Stomach (tissue), 4 donors: ENCODE data around the gene UNC45B.

Experiments used
- CTCF ChIP-seq, 7 experiments: fragments of 450-650 bp in 4 of 7; fragments of 200-600 bp in 3 of 7; sonication (generic) in 3 of 7; IDR thresholded peaks; one replicate each; pipeline ENCODE4 v1.5.1; 2016 to 2019; ENCODE audit warnings: antibody characterized with exemption in 7 of 7, control low read depth in 2 of 7, mild to moderate bottlenecking in 1 of 7
- EP300 ChIP-seq: sonication (generic); formaldehyde crosslinking; IDR thresholded peaks from one replicate; pipeline ENCODE4 v1.6.1; 2017; ENCODE audit warnings: antibody characterized with exemption
- POLR2A ChIP-seq, 4 donors: fragments of 450-650 bp; IDR thresholded peaks; one replicate each; pipeline ENCODE4 v1.6.1; 2016; ENCODE audit warnings: antibody characterized with exemption in 4 of 4, control low read depth in 2 of 4, mild to moderate bottlenecking in 1 of 4, moderate library complexity in 1 of 4
- POLR2AphosphoS5 ChIP-seq, 3 donors: sonication (generic); formaldehyde crosslinking; IDR thresholded peaks; one replicate each; pipeline ENCODE4 v1.6.1; 2016; ENCODE audit warnings: antibody characterized with exemption in 3 of 3

- TF ChIP-seq CTCF (IDR thresholded peaks at IDR 0.05), result no peak
- TF ChIP-seq POLR2AphosphoS5 (IDR thresholded peaks at IDR 0.05), result no peak
- TF ChIP-seq POLR2A (IDR thresholded peaks at IDR 0.05), result no peak
- no peak for TF ChIP-seq EP300
Observed at GRCh38 chr17:35188111-35188510, 40.5 kb downstream of the UNC45B start.
